Mucosa of rectum (tissue), 2 donors: ENCODE measurements around the gene PCMT1.

Experiments
- H3K27ac ChIP-seq, 2 donors: one replicate each; pipeline ENCODE4 v1.7.0; 2013; ENCODE audit warnings: inconsistent platforms in 2 of 2, low read depth in 2 of 2, low read length in 2 of 2
- H3K27me3 ChIP-seq, 2 donors: one replicate each; pipeline ENCODE4 v1.7.0; 2013; ENCODE audit warnings: low read length in 2 of 2; ENCODE audit not compliant: control insufficient read depth in 2 of 2, insufficient read depth in 2 of 2
- H3K36me3 ChIP-seq, 2 donors: one replicate each; pipeline ENCODE4 v1.7.0; 2013; ENCODE audit warnings: low read length in 2 of 2; ENCODE audit not compliant: control insufficient read depth in 2 of 2, insufficient read depth in 2 of 2
- H3K4me1 ChIP-seq, 2 donors: one replicate each; pipeline ENCODE4 v1.7.0; 2013; ENCODE audit warnings: low read length in 2 of 2, mild to moderate bottlenecking in 1 of 2; ENCODE audit not compliant: control insufficient read depth in 2 of 2, insufficient read depth in 2 of 2
- H3K4me3 ChIP-seq, 2 donors: one replicate each; pipeline ENCODE4 v1.7.0; 2013; ENCODE audit warnings: low read length in 2 of 2
- H3K9ac ChIP-seq, 2 donors: one replicate each; pipeline ENCODE4 v1.7.0; 2013; ENCODE audit warnings: low read length in 2 of 2, low read depth in 1 of 2, mild to moderate bottlenecking in 1 of 2
- H3K9me3 ChIP-seq, 2 donors: one replicate each; pipeline ENCODE4 v1.7.0; 2013; ENCODE audit warnings: low read length in 2 of 2; ENCODE audit not compliant: control insufficient read depth in 2 of 2
- donor health status: healthy.
- donor health status: Normal muscosa, but diverticular disease.

PCMT1 gene

DNA sequence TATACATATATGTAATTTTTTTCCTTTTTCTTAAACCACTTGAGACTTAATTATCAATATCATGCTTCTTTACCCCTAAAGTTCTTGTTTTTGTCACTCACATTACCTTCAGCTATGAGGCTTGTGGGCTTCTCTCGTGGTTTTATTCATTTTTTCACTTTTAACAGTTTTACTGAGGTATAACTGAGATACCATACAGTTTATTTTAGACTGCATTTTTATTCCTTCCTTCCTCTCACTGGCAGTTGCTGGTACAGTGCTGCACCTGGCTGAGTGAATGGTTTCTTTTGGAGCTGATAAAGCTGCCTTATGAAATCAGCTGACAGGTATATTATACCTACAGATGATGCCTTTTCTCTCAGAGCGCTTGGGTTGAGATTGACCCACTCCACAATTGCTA lies 60.3 kb downstream of the PCMT1 start:
- Histone ChIP-seq H3K4me3 (no peak overlapping the region), H3K36me3 (peaks cover 10% of the 10 kb centered on the region in 2 donors), H3K9me3 (no peaks in the 10 kb centered on the region), H3K9ac (no peak overlapping the region), H3K27me3 (no peaks in the 10 kb centered on the region), H3K4me1 (no peaks in the 10 kb centered on the region), H3K27ac (no peak overlapping the region)

DNA sequence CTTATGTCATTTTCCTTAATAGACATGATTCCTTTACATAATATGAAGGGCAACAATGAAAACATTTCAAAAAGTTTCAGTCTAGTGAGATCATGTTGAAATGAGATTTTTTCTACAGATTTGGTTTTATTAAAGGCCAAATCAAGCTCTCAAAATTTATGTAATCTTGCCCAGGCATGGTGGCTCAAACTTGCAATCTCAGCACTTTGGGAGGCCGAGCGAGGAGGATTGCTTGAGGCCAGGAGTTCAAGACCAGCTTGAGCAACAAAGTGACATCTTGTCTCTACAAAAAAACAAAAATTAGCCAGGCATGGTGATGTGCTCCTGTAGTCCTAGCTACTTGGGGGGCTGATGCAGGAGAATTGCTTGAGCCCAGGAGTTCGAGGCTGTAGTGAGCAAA lies 63.8 kb downstream of the PCMT1 start:
- H3K9me3 ChIP-seq, result no peaks in the 10 kb centered on the region
- H3K36me3 ChIP-seq, result peaks cover 10% of the 10 kb centered on the region in 2 donors
- H3K9ac ChIP-seq, result no peak overlapping the region
- no peak overlapping the region for H3K4me3 ChIP-seq
- H3K27ac ChIP-seq, result no peak overlapping the region
- no peaks in the 10 kb centered on the region for H3K4me1 ChIP-seq
- no peaks in the 10 kb centered on the region for H3K27me3 ChIP-seq

GRCh38 chr6:149815788-149816187 lies 66.2 kb downstream of the PCMT1 start:
- H3K36me3 ChIP-seq, result peaks cover 5 to 10% of the 10 kb centered on the region in 2 donors
- no peak overlapping the region for H3K27ac ChIP-seq
- H3K4me1 ChIP-seq, result no peaks in the 10 kb centered on the region
- H3K27me3 ChIP-seq, result no peaks in the 10 kb centered on the region
- no peak overlapping the region for H3K4me3 ChIP-seq
- no peaks in the 10 kb centered on the region for H3K9me3 ChIP-seq
- H3K9ac ChIP-seq, result no peak overlapping the region

DNA sequence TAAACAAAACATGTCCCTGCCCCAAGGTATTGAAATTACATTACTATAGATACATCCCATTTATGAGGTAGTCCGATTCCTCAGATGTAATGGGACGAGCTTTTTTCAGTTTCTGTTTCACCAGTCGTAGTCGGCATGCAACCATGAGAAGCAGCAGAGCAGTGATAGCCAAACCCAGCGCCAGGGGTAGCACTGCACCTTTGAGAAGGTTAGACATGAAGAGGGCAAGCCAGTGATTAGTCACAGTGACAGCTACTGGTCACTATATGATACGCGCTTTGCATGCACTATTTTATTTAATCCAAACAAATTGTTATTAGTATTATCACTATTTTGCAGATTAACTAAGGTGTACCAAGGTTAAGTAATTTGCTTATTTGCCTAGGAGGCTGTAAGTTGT lies 71.0 kb downstream of the PCMT1 start:
- H3K4me1 ChIP-seq, result no peaks in the 10 kb centered on the region
- H3K9me3 ChIP-seq, result no peaks in the 10 kb centered on the region
- H3K4me3 ChIP-seq, result no peak overlapping the region
- no peak overlapping the region for H3K27ac ChIP-seq
- H3K9ac ChIP-seq, result no peak overlapping the region
- peaks cover 0 to 3% of the 10 kb centered on the region in 2 donors for H3K36me3 ChIP-seq
- H3K27me3 ChIP-seq, result no peaks in the 10 kb centered on the region

DNA sequence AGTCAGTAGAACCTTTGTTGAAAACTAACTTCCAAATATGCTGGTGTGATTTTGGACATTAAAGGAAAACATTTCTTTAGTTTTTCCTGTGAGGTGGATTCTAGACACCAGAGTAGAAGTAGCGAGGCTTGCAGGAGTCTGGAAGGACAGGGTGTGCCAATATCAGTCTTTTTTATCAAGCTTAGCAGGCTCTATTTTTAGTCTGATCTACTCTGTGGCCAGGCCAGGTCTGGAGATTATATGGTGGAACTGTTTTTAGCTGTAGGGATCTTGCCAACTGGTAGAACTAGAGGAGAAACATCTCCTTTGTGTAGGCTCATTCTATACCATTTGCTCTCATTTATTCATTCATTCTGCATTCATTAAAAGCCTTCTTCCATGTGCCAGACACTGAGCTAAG lies 72.0 kb downstream of the PCMT1 start:
- peaks cover 0 to 3% of the 10 kb centered on the region in 2 donors for H3K36me3 ChIP-seq
- no peak overlapping the region for H3K27ac ChIP-seq
- H3K9ac ChIP-seq, result no peak overlapping the region
- H3K4me3 ChIP-seq, result no peak overlapping the region
- no peaks in the 10 kb centered on the region for H3K9me3 ChIP-seq
- no peaks in the 10 kb centered on the region for H3K27me3 ChIP-seq
- H3K4me1 ChIP-seq, result no peaks in the 10 kb centered on the region

- Histone ChIP-seq H3K9ac (no peak overlapping the region), H3K4me3 (no peak overlapping the region)
Measured at GRCh38 chr6:149823013-149823412, 73.5 kb downstream of the PCMT1 start.

GRCh38 chr6:149825292-149825691 lies 75.8 kb downstream of the PCMT1 start:
- Histone ChIP-seq H3K27me3 (no peaks in the 10 kb centered on the region), H3K36me3 (peaks cover 0 to 3% of the 10 kb centered on the region in 2 donors), H3K4me1 (no peaks in the 10 kb centered on the region), H3K9ac (no peak overlapping the region), H3K9me3 (no peaks in the 10 kb centered on the region), H3K27ac (no peak overlapping the region), H3K4me3 (no peak overlapping the region)

More at GRCh38 chr6:149823013-149823412, 73.5 kb downstream of the PCMT1 start:
- Histone ChIP-seq H3K9me3 (no peaks in the 10 kb centered on the region), H3K27me3 (no peaks in the 10 kb centered on the region), H3K4me1 (no peaks in the 10 kb centered on the region), H3K27ac (no peak overlapping the region), H3K36me3 (peaks cover 0 to 3% of the 10 kb centered on the region in 2 donors)

DNA sequence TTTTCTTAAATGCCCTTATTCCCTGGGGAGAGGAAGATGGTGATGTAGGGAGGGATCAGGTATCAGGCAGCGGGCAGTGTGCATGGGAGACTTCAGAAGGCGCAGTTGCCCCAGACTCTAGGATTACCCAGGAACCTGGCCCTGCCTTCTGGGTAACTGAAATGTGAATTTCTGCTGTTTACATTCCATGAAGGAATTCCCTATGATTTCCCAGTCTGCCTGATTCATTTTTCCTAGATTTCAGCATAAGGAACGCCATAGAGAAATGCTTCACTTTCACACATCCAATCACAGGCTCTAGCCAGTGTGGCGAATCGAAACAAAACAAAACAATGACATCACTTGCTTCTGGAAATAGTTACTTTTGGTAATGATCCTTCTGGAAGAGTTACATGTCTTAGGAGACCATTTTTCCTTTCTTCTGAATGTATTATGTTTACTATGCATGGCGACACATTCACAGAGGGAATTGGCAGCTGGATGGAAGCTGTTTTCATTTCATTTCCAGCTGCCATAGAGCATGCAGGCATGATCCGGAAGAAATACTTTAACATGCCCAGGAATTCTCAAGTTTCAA lies 81.3 kb downstream of the PCMT1 start:
- Histone ChIP-seq H3K9ac (no peak overlapping the region), H3K4me3 (no peak overlapping the region)

GRCh38 chr6:149831308-149831820 lies 81.8 kb downstream of the PCMT1 start:
- Histone ChIP-seq H3K4me1 (no peaks in the 10 kb centered on the region), H3K27ac (no peak overlapping the region), H3K4me3 (no peak overlapping the region), H3K9me3 (no peaks in the 10 kb centered on the region), H3K36me3 (no peaks in the 10 kb centered on the region), H3K27me3 (no peaks in the 10 kb centered on the region), H3K9ac (no peak overlapping the region)

More for the DNA sequence above, 81.3 kb downstream of the PCMT1 start:
- Histone ChIP-seq H3K9me3 (no peaks in the 10 kb centered on the region), H3K4me1 (no peaks in the 10 kb centered on the region), H3K27ac (no peak overlapping the region), H3K27me3 (no peaks in the 10 kb centered on the region), H3K36me3 (no peaks in the 10 kb centered on the region)

GRCh38 chr6:149833651-149834050 lies 84.1 kb downstream of the PCMT1 start:
- Histone ChIP-seq H3K9me3 (no peaks in the 10 kb centered on the region), H3K4me1 (no peaks in the 10 kb centered on the region), H3K4me3 (no peak overlapping the region), H3K36me3 (peaks cover 0 to 2% of the 10 kb centered on the region in 2 donors), H3K27ac (no peak overlapping the region), H3K27me3 (no peaks in the 10 kb centered on the region), H3K9ac (no peak overlapping the region)
